GM18502 (cell line): Measurements from ENCODE around the gene COX7A1.
"Not testable (repeated sequence)": the region's sequence is repeated elsewhere in the genome, so short reads cannot be mapped to it uniquely, and the experiment has no call there.

Source experiments
- ATAC-seq: cut with Tn5 transposase; IDR thresholded peaks from one replicate; pipeline ENCODE4 v1.9.1; 2021; ENCODE audit warnings: mild to moderate bottlenecking; ENCODE audit not compliant: unreplicated experiment, poor library complexity

The COX7A1 gene

DNA sequence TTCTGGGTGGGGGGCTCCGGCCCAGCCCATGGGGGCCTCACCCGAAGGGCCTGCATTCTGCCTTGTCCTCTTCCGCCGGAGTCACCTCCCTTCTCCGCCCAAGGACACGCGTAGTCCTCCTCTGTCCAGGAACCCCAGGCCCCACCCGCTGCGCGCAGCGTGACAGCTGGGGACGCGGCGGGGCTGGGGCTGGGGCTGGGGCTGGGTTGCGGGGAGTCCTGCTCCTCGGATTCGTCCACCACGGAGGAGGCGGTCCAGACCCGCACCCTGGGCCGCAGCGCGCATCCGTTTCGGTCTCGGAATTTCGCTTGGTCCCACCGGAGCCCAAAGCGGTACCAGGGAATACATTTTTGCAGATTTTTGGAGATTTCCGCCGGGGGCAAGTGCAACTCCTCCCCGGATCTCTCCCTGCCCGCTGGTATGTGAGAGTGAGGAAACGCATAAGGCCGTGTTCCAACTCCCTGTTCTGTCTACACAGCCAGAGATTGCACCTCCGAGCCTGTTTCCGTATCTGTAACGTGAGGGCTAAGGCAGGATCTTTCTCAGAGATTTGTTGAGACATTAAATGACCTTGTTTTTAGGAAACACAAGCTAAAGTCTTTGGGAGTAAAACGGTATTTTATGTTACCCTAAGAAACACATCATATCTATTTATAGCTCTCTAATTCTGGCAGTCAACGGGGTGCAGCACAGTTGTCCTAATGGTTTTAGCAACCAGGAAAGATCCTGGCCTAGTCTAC lies at the start of gene COX7A1:
Gene COX7A1 (minus strand): TSS at position 96 of the 740 bp plus-strand sequence. CDS start 40 bp downstream, at position 56.
- no peak for ATAC-seq

- ATAC-seq, result no peak
Measured at GRCh38 chr19:36201684-36202083, 49.4 kb upstream of the COX7A1 start.

- ATAC-seq, result no peak
Measured at GRCh38 chr19:36198119-36198518, 45.9 kb upstream of the COX7A1 start.

- no peak for ATAC-seq
Measured at GRCh38 chr19:36196249-36196648, 44.0 kb upstream of the COX7A1 start.

DNA sequence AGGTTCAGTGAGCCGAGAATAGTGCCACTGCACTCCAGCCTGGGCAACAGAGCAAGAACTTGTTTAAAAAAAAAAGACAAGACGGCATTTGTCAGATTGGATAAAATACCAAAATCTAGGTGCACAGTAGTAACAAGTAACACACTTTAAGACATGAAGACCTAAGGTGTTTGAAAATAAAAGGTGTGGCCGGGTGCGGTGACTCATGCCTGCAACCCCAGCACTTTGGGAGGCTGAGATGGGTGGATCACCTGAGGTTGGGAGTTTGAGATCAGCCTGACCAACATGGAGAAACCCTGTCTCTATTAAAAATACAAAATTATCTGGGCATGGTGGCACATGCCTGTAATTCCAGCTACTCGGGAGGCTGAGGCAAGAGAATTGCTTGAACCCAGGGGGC lies 34.5 kb upstream of the COX7A1 start:
- not testable (repeated sequence) for ATAC-seq

DNA sequence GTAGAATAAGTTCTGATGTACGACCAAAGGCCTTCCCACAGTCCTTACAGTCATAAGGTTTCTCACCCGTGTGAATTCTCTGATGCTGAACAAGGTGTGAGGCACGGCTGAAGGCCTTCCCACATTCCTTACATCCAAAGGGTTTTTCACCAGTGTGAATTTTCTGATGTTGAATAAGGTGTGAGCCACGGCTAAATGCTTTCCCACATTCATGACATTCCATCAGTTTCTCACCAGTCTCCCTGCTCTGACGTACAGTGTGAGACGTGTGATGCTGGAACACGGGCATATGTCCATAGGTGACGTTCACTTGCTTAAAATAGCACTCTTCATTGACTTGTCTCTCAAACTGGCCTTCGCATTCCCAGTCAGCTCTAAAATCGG lies 31.0 kb upstream of the COX7A1 start:
- no peak for ATAC-seq

- ATAC-seq, result no peak
Measured at GRCh38 chr19:36182612-36183244, 30.5 kb upstream of the COX7A1 start.

GRCh38 chr19:36179077-36179476 lies 26.8 kb upstream of the COX7A1 start:
- ATAC-seq, result not testable (repeated sequence)

DNA sequence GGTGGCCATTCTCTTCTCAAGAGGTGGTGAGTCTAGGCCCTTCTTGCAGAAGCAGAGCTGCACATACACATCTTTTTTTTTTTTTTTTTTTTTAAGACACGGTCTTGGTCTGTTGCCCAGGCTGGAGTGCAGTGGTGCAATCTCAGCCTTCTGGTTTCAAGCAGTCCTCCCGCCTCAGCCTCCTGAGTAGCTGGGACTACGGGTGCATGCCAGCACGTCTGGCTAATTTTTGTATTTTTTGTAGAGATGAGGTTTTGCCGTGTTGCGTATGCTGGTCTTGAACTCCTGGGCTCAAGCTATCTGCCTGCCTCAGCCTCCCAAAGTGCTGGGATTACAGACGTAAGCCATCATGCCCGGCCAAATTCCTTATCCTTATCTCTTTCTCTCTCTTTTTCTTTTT lies 21.6 kb upstream of the COX7A1 start:
- not testable (repeated sequence) for ATAC-seq

DNA sequence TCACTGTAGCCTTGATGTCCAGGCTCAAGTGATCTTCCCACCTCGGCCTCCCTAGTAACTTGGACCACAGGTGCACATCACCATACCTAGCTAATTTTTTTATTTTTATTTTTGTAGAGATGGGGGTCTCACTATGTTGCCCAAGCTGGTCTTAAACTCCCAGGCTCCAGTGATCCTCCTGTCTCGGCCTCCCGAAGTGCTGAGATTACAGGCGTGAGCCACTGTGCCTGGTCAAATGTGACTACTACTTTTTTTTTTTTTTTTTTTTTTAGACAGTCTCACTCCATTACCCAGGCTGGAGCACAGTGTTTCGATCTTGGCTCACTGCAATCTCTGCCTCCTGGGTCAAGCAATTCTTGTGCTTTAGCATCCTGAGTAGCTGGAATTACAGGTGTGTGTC lies 20.6 kb upstream of the COX7A1 start:
- ATAC-seq, result no peak

DNA sequence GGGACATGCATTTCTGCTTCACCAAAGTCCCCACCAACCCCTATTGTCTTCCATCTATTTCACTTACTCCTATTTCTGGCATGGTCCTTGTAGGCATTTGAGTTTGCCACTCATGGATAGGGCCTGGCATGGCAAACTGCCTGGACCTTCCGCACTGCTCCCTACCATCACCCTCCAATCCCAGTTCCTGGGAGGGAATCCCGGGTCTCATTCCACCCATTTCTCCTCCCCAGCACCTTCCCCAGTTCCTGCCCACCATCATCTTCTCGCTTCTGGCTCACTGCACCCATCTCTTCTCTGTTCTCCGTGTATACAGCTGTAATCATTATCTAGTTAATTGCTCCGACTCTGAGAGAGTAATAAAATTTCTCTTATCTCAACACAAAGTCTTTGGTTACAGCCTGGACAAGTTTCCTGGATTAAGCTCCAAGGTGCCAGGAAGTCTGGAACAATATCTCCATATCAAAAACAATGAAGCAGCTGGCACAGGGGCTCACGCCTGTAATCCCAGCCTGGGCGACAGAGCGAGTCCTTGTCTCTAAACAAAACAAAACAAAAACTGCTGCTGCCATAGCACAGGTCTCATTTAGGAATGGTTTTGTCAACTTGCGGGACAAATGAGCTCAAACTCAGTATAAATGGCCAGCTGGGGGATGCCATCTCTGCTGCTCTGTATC lies 17.0 kb upstream of the COX7A1 start:
- ATAC-seq, result no peak

GRCh38 chr19:36163813-36164212 lies 11.6 kb upstream of the COX7A1 start:
- ATAC-seq, result no peak

GRCh38 chr19:36160821-36161596 lies 8.8 kb upstream of the COX7A1 start:
- no peak for ATAC-seq

DNA sequence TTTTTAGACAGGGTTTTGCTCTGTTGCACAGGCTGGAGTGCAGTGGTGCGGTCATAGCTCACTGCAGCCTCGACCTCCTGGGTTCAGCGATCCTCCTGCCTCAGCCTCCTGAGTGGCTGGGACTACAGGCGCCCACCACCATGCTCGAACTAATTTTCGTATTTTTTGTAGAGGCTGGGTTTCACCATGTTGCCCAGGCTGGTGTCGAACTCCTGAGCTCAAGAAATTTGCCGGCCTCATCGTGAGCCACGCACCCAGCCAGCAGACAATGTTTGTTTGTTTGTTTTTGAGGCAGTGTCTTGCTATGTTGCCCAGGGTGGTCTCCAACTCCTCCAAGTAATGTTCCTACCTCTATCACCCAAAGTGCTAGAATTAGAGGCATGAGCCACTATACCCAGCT lies 879 bp upstream of the COX7A1 start:
- ATAC-seq, result no peak

GRCh38 chr19:36152019-36152351 lies 262 bp downstream of the COX7A1 start:
- no peak for ATAC-seq

DNA sequence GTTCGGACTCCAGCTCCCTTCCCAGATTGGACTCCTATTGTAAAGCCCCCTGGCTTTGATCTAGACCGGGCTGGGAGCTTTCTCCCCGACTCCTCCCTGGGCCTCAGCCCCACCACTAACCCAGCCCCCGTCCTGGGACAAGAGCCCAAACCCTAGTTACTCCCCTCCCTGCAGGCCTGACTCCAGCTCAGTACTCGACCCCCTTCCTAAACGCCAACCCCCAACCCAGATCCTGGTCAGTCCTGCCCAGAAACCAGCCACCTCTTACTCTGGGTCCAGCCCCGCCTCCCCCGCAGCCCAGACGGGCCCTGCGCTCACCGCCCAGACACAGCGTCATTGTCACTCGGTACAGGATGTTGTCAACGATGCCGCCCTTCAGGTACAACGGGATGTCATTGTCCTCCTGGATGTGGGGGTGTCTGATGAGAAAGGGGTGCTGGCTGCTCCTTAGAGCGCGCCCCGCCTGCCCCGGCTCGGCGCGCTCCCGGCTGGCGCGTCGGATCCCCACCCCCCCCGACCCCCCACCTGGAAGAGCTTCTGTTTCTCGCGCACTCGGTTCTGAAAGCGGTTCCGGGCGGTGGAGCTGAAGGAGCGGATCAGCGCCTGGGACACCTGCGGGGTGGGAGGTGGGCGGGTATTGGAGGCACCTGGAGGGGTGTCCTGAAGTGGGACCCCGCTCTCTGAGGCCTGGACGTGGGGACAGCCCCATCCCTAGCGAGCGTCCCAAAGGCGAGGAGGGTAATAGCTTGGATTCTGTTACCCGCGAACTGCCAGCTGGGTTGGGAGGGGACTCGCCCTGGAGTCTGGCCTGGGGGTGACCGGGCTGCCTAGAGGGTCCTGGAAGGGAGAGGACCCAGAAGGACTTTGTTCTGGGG lies 866 bp downstream of the COX7A1 start:
- no peak for ATAC-seq

GRCh38 chr19:36150586-36150985 lies 1.7 kb downstream of the COX7A1 start:
- no peak for ATAC-seq

DNA sequence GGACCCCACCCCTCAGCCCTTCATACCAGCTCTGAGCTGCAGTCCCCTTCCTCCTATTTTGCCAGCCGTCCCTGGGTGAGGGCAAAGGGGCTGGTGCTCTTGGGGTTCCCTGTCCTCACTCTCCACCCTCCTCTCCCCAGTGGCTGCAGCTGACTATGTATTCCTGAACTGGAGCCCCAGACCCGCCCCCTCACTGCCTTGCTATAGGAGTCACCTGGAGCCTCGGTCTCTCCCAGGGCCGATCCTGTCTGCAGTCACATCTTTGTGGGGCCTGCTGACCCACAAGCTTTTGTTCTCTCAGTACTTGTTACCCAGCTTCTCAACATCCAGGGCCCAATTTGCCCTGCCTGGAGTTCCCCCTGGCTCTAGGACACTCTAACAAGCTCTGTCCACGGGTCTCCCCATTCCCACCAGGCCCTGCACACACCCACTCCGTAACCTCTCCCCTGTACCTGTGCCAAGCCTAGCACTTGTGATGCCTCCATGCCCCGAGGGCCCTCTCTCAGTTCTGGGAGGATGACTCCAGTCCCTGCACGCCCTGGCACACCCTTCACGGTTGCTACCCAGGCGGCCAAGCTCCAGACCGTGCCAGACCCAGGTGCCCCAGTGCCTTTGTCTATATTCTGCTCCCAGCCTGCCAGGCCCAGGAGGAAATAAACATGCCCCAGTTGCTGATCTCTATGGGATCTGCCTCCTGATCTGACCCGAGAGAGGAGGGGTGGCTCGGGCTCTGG lies 2.4 kb downstream of the COX7A1 start:
- no peak for ATAC-seq

DNA sequence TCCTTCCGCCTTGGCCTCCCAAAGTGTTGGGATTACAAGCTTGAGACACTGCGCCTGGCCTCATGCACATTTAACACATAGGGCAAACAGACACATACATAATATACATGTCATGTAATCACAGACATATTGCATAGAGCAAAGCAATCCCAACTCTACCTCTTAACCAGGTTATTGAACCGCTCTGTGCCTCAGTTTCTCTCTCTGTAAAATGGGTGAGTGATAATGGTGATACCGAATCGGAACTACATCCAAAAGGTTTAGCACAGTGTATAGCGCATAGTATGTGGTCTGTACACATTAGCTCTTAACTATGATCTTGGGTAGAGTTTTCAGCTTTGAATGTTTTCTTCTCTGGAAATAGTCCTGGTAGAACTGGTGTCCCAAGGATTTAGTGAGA lies 7.6 kb downstream of the COX7A1 start:
- ATAC-seq, result no peak
